Testis (tissue), 3 donors: ENCODE data around the gene ADAM15. TPM values are rescaled to one million over a fixed set of nuclear protein-coding genes. Genes with fewer than 3 reads are reported as not detected.

Source experiments
- DNase-seq: peaks from one replicate; pipeline ENCODE4 v3.0.0-alpha.2; 2019
- H3K27ac ChIP-seq, 2 donors: fragments of 200-600 bp; sonication (generic); one replicate each; pipeline ENCODE4 v1.5.1; 2019
- H3K27me3 ChIP-seq: fragments of 200-600 bp; sonication (generic); one replicate; pipeline ENCODE4 v1.5.1; 2019
- H3K36me3 ChIP-seq: fragments of 200-600 bp; sonication (generic); one replicate; pipeline ENCODE4 v1.5.1; 2017; ENCODE audit warnings: low read depth; ENCODE audit errors: missing control alignments
- H3K4me1 ChIP-seq: fragments of 200-600 bp; sonication (generic); one replicate; pipeline ENCODE4 v1.5.1; 2019
- H3K4me3 ChIP-seq, 2 donors: fragments of 200-600 bp; sonication (generic); one replicate each; pipeline ENCODE4 v1.5.1; 2017 to 2019
- H3K9me3 ChIP-seq: fragments of 200-600 bp; sonication (generic); one replicate; pipeline ENCODE4 v1.5.1; 2017
- CTCF ChIP-seq, 3 experiments: fragments of 450-650 bp in 2 of 3; fragments of 200-600 bp in 1 of 3; sonication (generic) in 1 of 3; IDR thresholded peaks; one replicate each; pipeline ENCODE4 v1.5.1; 2016 to 2019; ENCODE audit warnings: antibody characterized with exemption in 3 of 3, mild to moderate bottlenecking in 2 of 3, moderate library complexity in 1 of 3
- POLR2A ChIP-seq: fragments of 450-650 bp; IDR thresholded peaks from one replicate; pipeline ENCODE4 v1.6.1; 2017; ENCODE audit warnings: antibody characterized with exemption, mild to moderate bottlenecking, moderate library complexity
- WGBS, 2 donors: methylation state at CpG; one replicate each; pipeline ENCODE4 v1.1.5; 2018; 5-methylcytosine and 5-hydroxymethylcytosine counted together
- intact Hi-C: fragments of 100-400 bp; cut with DNase I; formaldehyde crosslinking; loops from one replicate; pipeline ENCODE4 v1.15.1; 2023; ENCODE audit warnings: low total_unique reads
- polyA plus RNA-seq: library from polyadenylated mRNA; stranded (reverse); fragments of 350-450 nt; fragmentation: Illumina TruSeq; extraction: RNeasy Lipid Tissue Mini Kit (QIAGEN cat#74804); gene quantifications from one replicate; pipeline ENCODE4 v1.2.3, GENCODE V29; 2014; ENCODE audit warnings: low read depth, low replicate concordance; ENCODE audit not compliant: insufficient read depth
- total RNA-seq, 2 donors: library from RNA; depleted of rRNA; stranded (reverse); fragments of >200 nt; gene quantifications; one replicate each; pipeline ENCODE4 v1.2.3, GENCODE V29; 2016

ADAM15 gene
- total and polyA plus RNA-seq, 3 donors from 2014 or later = 30.7 to 42.6 (median 34.5) TPM

GRCh38 chr1:155009742-155010141, 41.4 kb upstream of the ADAM15 start:
- DNase-seq = no peak
- H3K4me3 ChIP-seq = no peak overlapping the region
- H3K4me1 ChIP-seq = peaks cover 30% of the 10 kb centered on the region
- peak overlapping the region in 1 of 2 donors; percentile 19 for H3K27ac ChIP-seq
- no peaks in the 10 kb centered on the region for H3K36me3 ChIP-seq
- 93 to 95% methylated on average over 5 of the region's 5 CpGs for WGBS, 2 donors
- H3K27me3 ChIP-seq = no peaks in the 10 kb centered on the region
- intact Hi-C loops = no loop called here
- H3K9me3 ChIP-seq = no peaks in the 10 kb centered on the region
- TF ChIP-seq CTCF (IDR thresholded peaks at IDR 0.05) (no peak), POLR2A (no peak)

- H3K27ac ChIP-seq = peak overlapping the region in 1 of 2 donors; percentile 19
- 68 to 69% methylated on average over 11 of the region's 11 CpGs for WGBS, 2 donors
- no peaks in the 10 kb centered on the region for H3K27me3 ChIP-seq
- no peak for TF ChIP-seq POLR2A
- peaks cover 23% of the 10 kb centered on the region for H3K4me1 ChIP-seq
- no peak overlapping the region for H3K4me3 ChIP-seq
- no peak for DNase-seq
- no peaks in the 10 kb centered on the region for H3K36me3 ChIP-seq
- intact Hi-C loops = no loop called here
- H3K9me3 ChIP-seq = no peaks in the 10 kb centered on the region
Measured at GRCh38 chr1:155010211-155010918, 40.8 kb upstream of the ADAM15 start.

DNA sequence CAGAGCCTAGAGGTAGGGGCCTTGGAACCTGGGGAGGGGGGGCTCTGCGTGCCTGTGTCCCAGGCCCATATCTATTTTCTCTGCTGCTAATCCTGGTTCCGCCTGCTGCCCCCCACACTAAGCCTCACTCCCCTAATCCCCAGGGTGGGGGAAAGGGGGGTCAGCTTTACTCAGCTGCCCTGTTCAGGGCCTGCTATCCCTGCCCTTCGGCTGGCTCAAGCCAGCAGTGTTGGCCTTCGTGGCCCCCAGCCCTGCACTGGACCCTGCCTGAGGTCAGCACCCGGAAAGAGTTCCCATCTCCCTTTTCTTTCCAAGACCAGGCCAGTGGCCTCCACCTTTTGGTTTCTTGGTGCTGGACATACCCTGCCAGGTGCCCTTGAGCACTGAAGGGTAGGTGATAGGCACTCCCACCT, 40.1 kb upstream of the ADAM15 start:
- 57 to 67% methylated on average over 5 of the region's 5 CpGs for WGBS, 2 donors
- no peak for DNase-seq
- Histone ChIP-seq H3K27ac (no peak overlapping the region), H3K9me3 (no peaks in the 10 kb centered on the region), H3K27me3 (no peaks in the 10 kb centered on the region), H3K36me3 (no peaks in the 10 kb centered on the region), H3K4me3 (no peak overlapping the region), H3K4me1 (peaks cover 22% of the 10 kb centered on the region)
- intact Hi-C loops = no loop called here
- TF ChIP-seq CTCF (IDR thresholded peaks at IDR 0.05) (no peak), POLR2A (no peak)

- Histone ChIP-seq H3K36me3 (no peaks in the 10 kb centered on the region), H3K9me3 (no peaks in the 10 kb centered on the region), H3K27me3 (no peaks in the 10 kb centered on the region), H3K4me1 (peaks cover 22% of the 10 kb centered on the region), H3K27ac (no peak overlapping the region), H3K4me3 (no peak overlapping the region)
- 93 to 95% methylated on average over 3 to 6 of the region's 6 CpGs for WGBS, 2 donors
- DNase-seq = no peak
- TF ChIP-seq CTCF (IDR thresholded peaks at IDR 0.05) = no peak
- TF ChIP-seq POLR2A = no peak
- intact Hi-C loops = no loop called here
Measured at GRCh38 chr1:155011437-155012025, 39.6 kb upstream of the ADAM15 start.

- H3K36me3 ChIP-seq = no peaks in the 10 kb centered on the region
- no peak overlapping the region for H3K4me3 ChIP-seq
- H3K9me3 ChIP-seq = no peaks in the 10 kb centered on the region
- H3K27ac ChIP-seq = no peak overlapping the region
- peaks cover 28% of the 10 kb centered on the region for H3K4me1 ChIP-seq
- WGBS, 2 donors = 53 to 55% methylated on average over 9 of the region's 9 CpGs
- no peaks in the 10 kb centered on the region for H3K27me3 ChIP-seq
- TF ChIP-seq POLR2A (no peak), CTCF (IDR thresholded peaks at IDR 0.05) (no peak)
- DNase-seq = peak; percentile 65
- intact Hi-C loops = no loop called here
Measured at GRCh38 chr1:155012026-155012546, 39.0 kb upstream of the ADAM15 start.
